Neural progenitor cell (in vitro differentiated cells): Measurements from ENCODE around the gene GUCY1A2.

ENCODE experiments used
- EZH2 ChIP-seq: fragments of 200-600 bp; sonication (generic); IDR thresholded peaks from 2 replicates; pipeline ENCODE4 v1.6.1; 2017; ENCODE audit warnings: antibody characterized with exemption, mild to moderate bottlenecking, moderate library complexity
- EZH2phosphoT487 ChIP-seq: fragments of 200-600 bp; sonication (generic); IDR thresholded peaks from 2 replicates; pipeline ENCODE4 v1.6.1; 2017; ENCODE audit warnings: antibody characterized with exemption
- TF ChIP-seq, protein P1 (sequence below): fragments of 200-600 bp; sonication (generic); IDR thresholded peaks from 2 replicates; pipeline ENCODE4 v1.5.1; 2017; ENCODE audit warnings: antibody characterized with exemption, mild to moderate bottlenecking

DNA sequence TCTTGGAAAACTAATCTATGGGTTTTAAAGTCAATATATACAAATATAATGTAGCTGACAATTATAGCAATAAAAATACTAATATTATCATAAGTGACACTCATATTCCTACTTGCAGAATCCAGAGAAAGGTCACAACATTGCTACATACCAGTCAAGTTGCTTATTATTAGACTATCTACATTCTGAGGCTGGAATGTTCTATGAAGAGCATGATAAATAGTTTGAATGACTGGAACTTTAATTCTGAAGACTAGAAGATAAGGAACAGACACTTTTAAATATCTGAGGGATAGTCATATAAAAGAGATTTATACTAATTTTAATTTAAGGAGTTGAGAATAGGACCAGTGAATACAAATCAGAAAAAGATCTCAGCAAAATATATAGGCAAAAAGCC is 146.0 kb downstream of the GUCY1A2 start:
- TF ChIP-seq, protein P1, sequence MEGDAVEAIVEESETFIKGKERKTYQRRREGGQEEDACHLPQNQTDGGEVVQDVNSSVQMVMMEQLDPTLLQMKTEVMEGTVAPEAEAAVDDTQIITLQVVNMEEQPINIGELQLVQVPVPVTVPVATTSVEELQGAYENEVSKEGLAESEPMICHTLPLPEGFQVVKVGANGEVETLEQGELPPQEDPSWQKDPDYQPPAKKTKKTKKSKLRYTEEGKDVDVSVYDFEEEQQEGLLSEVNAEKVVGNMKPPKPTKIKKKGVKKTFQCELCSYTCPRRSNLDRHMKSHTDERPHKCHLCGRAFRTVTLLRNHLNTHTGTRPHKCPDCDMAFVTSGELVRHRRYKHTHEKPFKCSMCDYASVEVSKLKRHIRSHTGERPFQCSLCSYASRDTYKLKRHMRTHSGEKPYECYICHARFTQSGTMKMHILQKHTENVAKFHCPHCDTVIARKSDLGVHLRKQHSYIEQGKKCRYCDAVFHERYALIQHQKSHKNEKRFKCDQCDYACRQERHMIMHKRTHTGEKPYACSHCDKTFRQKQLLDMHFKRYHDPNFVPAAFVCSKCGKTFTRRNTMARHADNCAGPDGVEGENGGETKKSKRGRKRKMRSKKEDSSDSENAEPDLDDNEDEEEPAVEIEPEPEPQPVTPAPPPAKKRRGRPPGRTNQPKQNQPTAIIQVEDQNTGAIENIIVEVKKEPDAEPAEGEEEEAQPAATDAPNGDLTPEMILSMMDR: no peak
- no peak for TF ChIP-seq EZH2
- TF ChIP-seq EZH2phosphoT487: no peak
